Measurements from ENCODE around the gene GRB10.

DNA sequence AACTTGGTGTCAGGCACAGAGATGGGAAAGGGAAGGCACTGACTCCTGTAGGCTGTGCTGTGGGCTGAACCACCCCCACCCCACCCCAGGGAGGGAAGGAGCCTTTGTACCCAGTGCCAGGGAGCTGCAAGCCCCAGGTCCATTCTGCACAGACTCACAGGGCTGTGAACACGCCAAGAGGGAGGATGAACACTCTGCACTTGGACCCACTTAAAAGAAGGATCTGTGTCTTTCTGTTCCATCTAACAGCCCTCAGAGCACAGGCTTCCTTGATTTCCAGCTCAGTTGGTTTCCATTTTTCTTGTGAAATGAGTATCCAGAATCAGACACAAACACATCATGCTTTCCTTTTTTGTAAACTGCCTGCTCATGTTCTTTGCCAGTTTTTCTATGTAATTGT lies 84.9 kb downstream of the GRB10 start:
- TF ChIP-seq, protein P1, sequence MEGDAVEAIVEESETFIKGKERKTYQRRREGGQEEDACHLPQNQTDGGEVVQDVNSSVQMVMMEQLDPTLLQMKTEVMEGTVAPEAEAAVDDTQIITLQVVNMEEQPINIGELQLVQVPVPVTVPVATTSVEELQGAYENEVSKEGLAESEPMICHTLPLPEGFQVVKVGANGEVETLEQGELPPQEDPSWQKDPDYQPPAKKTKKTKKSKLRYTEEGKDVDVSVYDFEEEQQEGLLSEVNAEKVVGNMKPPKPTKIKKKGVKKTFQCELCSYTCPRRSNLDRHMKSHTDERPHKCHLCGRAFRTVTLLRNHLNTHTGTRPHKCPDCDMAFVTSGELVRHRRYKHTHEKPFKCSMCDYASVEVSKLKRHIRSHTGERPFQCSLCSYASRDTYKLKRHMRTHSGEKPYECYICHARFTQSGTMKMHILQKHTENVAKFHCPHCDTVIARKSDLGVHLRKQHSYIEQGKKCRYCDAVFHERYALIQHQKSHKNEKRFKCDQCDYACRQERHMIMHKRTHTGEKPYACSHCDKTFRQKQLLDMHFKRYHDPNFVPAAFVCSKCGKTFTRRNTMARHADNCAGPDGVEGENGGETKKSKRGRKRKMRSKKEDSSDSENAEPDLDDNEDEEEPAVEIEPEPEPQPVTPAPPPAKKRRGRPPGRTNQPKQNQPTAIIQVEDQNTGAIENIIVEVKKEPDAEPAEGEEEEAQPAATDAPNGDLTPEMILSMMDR (IDR thresholded peaks at IDR 0.05): no peak
- TF ChIP-seq POLR2A (IDR thresholded peaks at IDR 0.05): no peak

All from breast epithelium (tissue), 3 donors.